GM12878 (cell line): ENCODE data around the gene PATL2. TPM values are rescaled to one million over a fixed set of nuclear protein-coding genes. Genes with fewer than 3 reads are reported as not detected.

Experiments used
- ATAC-seq: fragments of 200-7000 bp; cut with Tn5 transposase; 3 replicates; pipeline ENCODE4 v1.9.1; 2020; ENCODE audit warnings: mild to moderate bottlenecking, moderate library complexity
- BruUV-seq: library from RNA; stranded (reverse); fragments of 400-500 nt; replicated peaks from 2 replicates; lab custom pipeline; 2021; lab: Mats Ljungman, UMichigan
- CTCF ChIA-PET: fragments of 300-600 bp; sonication (Branson Sonifier 250); formaldehyde crosslinking; extraction: SDS; loops from one replicate; lab custom pipeline; 2021; ENCODE audit warnings: inconsistent platforms; lab: Yijun Ruan, JAX
- POLR2A ChIA-PET: fragments of 350-600 bp; formaldehyde crosslinking; extraction: SDS; loops from one replicate; lab custom pipeline; 2021; ENCODE audit warnings: inconsistent platforms; lab: Charles Lee
- RAD21 ChIA-PET: fragments of 300-600 bp; sonication (Branson Sonifier 250); formaldehyde crosslinking; loops from one replicate; lab custom pipeline; 2023; ENCODE audit warnings: antibody characterized with exemption; ENCODE audit not compliant: unreplicated experiment; lab: Charles Lee
- SMC1A ChIA-PET: fragments of 300-600 bp; sonication (Branson Sonifier 250); formaldehyde crosslinking; loops from one replicate; lab custom pipeline; 2023; ENCODE audit not compliant: unreplicated experiment, uncharacterized antibody; lab: Charles Lee
- DNase-seq: peaks from one replicate; pipeline ENCODE4 v3.0.0-alpha.2; 2011; ENCODE audit warnings: low read depth, low spot score
- FAIRE-seq: peaks from 3 replicates; lab custom pipeline; 2011; peaks lifted over from hg19 to GRCh38; lab: Jason Lieb, UNC
- H2AFZ ChIP-seq: 2 replicates; pipeline ENCODE4 v1.6.0; 2011; ENCODE audit warnings: low read depth, low read length, control low read depth; ENCODE audit not compliant: control insufficient read depth
- H3K27ac ChIP-seq: 2 replicates; pipeline ENCODE4 v1.5.1; 2011; ENCODE audit warnings: control low read depth; ENCODE audit not compliant: control insufficient read depth, insufficient read depth
- H3K27me3 ChIP-seq, 2 experiments: replicated peaks in 1 of 2; 2 replicates each; pipeline versions ENCODE4 v1.6.0 to v1.6.1; 2011; ENCODE audit warnings: low read length in 1 of 2; ENCODE audit not compliant: control insufficient read depth in 2 of 2, insufficient read depth in 2 of 2
- H3K36me3 ChIP-seq, 2 experiments: 2 replicates each; pipeline ENCODE4 v1.5.1; 2011; ENCODE audit warnings: low read length in 1 of 2; ENCODE audit not compliant: control insufficient read depth in 2 of 2, insufficient read depth in 2 of 2
- H3K4me1 ChIP-seq: 2 replicates; pipeline ENCODE4 v1.6.1; 2011; ENCODE audit warnings: mild to moderate bottlenecking, low read length, moderate library complexity, mixed read lengths; ENCODE audit not compliant: control insufficient read depth, insufficient read depth
- H3K4me2 ChIP-seq: 2 replicates; pipeline ENCODE4 v1.6.0; 2011; ENCODE audit warnings: control low read depth; ENCODE audit not compliant: control insufficient read depth, insufficient read depth
- H3K4me3 ChIP-seq: fragments of 200-600 bp; sonication (generic); 2 replicates; pipeline ENCODE4 v1.5.1; 2016
- H3K79me2 ChIP-seq: 2 replicates; pipeline ENCODE4 v1.6.0; 2011; ENCODE audit warnings: low read length; ENCODE audit not compliant: control insufficient read depth, insufficient read depth
- H3K9ac ChIP-seq: 2 replicates; pipeline ENCODE4 v1.8.0; 2011; ENCODE audit warnings: low read length, control low read depth, mixed read lengths; ENCODE audit not compliant: control insufficient read depth, insufficient read depth
- H3K9me3 ChIP-seq: replicated peaks from 3 replicates; pipeline ENCODE4 v1.5.1; 2011; ENCODE audit warnings: mild to moderate bottlenecking, low read length; ENCODE audit not compliant: control insufficient read depth, insufficient read depth
- H4K20me1 ChIP-seq: 2 replicates; pipeline ENCODE4 v1.6.0; 2011; ENCODE audit not compliant: control insufficient read depth, insufficient read depth
- ATF3 ChIP-seq: IDR thresholded peaks from 2 replicates; pipeline ENCODE4 v1.6.1; 2011; ENCODE audit warnings: low read depth, mild to moderate bottlenecking, low read length, moderate library complexity, borderline replicate concordance; ENCODE audit errors: extremely low read depth
- ATF7 ChIP-seq: fragments of 450-650 bp; IDR thresholded peaks from 2 replicates; pipeline ENCODE4 v1.6.1; 2016; ENCODE audit warnings: low read depth, mild to moderate bottlenecking
- HDAC6 ChIP-seq: fragments of 200-600 bp; sonication (generic); IDR thresholded peaks from one replicate; pipeline ENCODE4 v1.8.0; 2017; ENCODE audit warnings: antibody characterized with exemption; ENCODE audit not compliant: unreplicated experiment
- IKZF1 ChIP-seq: fragments of 450-650 bp; conservative IDR thresholded peaks from 2 replicates; pipeline ENCODE4 v1.6.1; 2017; ENCODE audit warnings: antibody characterized with exemption, mild to moderate bottlenecking
- POLR2AphosphoS5 ChIP-seq: IDR thresholded peaks from 2 replicates; pipeline ENCODE4 v1.6.1; 2011; ENCODE audit warnings: mild to moderate bottlenecking, low read length, inconsistent platforms
- RUNX3 ChIP-seq: IDR thresholded peaks from 2 replicates; pipeline ENCODE4 v1.6.1; 2012; ENCODE audit warnings: low read length, inconsistent platforms
- SREBF1 ChIP-seq: IDR thresholded peaks from 2 replicates; pipeline ENCODE4 v1.6.1; 2012; ENCODE audit warnings: mild to moderate bottlenecking, low read length
- SREBF2 ChIP-seq: IDR thresholded peaks from 2 replicates; pipeline ENCODE4 v1.6.1; 2012; ENCODE audit warnings: mild to moderate bottlenecking, low read length
- USF1 ChIP-seq: IDR thresholded peaks from 2 replicates; pipeline ENCODE4 v1.6.1; 2011; ENCODE audit warnings: borderline replicate concordance, low read depth, mild to moderate bottlenecking, moderate library complexity, mixed read lengths, low read length; ENCODE audit not compliant: insufficient read depth; ENCODE audit errors: extremely low read length
- ZBTB4 ChIP-seq: fragments of 450-650 bp; formaldehyde crosslinking; IDR thresholded peaks from 2 replicates; pipeline ENCODE4 v1.4.0; 2022; ENCODE audit warnings: mild to moderate bottlenecking, moderate library complexity
- WGBS: methylation state at CpG from one replicate; pipeline ENCODE4 v1.1.6; 2016; ENCODE audit warnings: low lambda C conversion rate; ENCODE audit not compliant: insufficient replicate concordance, insufficient coverage; ENCODE audit errors: missing lambda C conversion rate; 5-methylcytosine and 5-hydroxymethylcytosine counted together
- in situ Hi-C: fragments of 300-500 bp; cut with MboI; formaldehyde crosslinking; loops from 9 replicates; pipeline ENCODE4 v1.14.3; 2018; ENCODE audit warnings: mixed read lengths
- intact Hi-C: fragments of 100-400 bp; cut with micrococcal nuclease; formaldehyde crosslinking; loops from one replicate; pipeline ENCODE4 v1.14.2; 2022; ENCODE audit not compliant: unreplicated experiment
- polyA plus RNA-seq, 11 experiments: library from polyadenylated mRNA; depleted of rRNA in 4 of 11; unstranded in 6 of 11; stranded (reverse) in 5 of 11; fragments of >200 nt; fragmentation: Nextera tagmentation in 4 of 11; fragmentation: Illumina TruSeq in 1 of 11; extraction: Ambion mirVana in 4 of 11; extraction: Trizol in 1 of 11; gene quantifications; 1 replicate in 1 of 11; 2 replicates in 10 of 11; pipeline versions ENCODE4 v1.2.1 to v1.2.3, GENCODE V29; 2011 to 2016; ENCODE audit warnings: inconsistent platforms in 2 of 11, missing spikeins in 2 of 11, low read depth in 1 of 11
- total RNA-seq, 4 experiments: library from RNA; depleted of rRNA in 3 of 4; stranded (reverse); fragments of >200 nt in 3 of 4; fragmentation: Illumina TruSeq in 1 of 4; extraction: Trizol in 1 of 4; gene quantifications; 2 replicates each; pipeline versions ENCODE4 v1.2.1 to v1.2.3, GENCODE V29; 2013 to 2021

Gene PATL2
- total and polyA plus RNA-seq, 10 of the 15 experiments (the other 5 are each of a cell fraction or from before 2014, with no cell fraction given), result 4.2 to 16.2 (median 12.1) TPM

DNA sequence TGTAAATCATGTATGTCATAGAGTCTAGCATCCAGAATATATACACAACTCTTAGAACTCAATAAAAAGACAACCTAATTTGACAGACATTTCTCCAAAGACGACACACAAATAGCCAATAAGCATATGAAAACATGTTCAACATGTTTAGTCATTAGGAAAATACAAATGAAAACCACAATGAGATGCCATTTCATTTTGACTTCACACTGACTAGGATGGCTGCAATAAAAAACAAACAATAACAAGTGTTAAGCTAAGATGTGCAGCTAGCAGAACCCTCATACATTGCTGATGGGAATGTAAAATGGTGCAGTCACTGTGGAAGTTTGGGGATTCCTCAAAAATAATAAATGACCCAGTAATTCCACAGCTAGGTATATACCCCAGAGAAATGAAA lies 64.1 kb downstream of the PATL2 start:
- H3K27me3 ChIP-seq, result no peaks in the 10 kb centered on the region; a peak in 1 of 4 replicates
- no peak overlapping the region for H3K4me3 ChIP-seq
- intact Hi-C loops, result no loop called here
- ChIA-PET SMC1A (interaction anchor here (1.2 to 3.2 kb wide), 3 partner anchors 10 to 89 kb away, joined by 3 to 10 read pairs (median 4); partner anchors contain the start of gene TRIM69), RAD21 (interaction anchor here (0.9 kb wide), 1 partner anchor 91 kb away, joined by 3 read pairs; no protein-coding TSS in a partner anchor), POLR2A (interaction anchor here (1.3 kb wide), 1 partner anchor 16 kb away, joined by 4 read pairs; the partner anchor contains the start of gene SPG11), CTCF (interaction anchor here (1.3 to 2.6 kb wide), 2 partner anchors 63 to 90 kb away, joined by 3 to 8 read pairs; no protein-coding TSS in a partner anchor)
- WGBS, result 56% methylated on average over 1 of the region's 1 CpG
- no peaks in the 10 kb centered on the region for H3K4me1 ChIP-seq
- no peak for FAIRE-seq
- no peak overlapping the region for H3K27ac ChIP-seq
- no peak for DNase-seq
- TF ChIP-seq RUNX3 (peak; percentile 20; the same call in 1 of the 2 replicates), USF1 (no peak)
- H2AFZ ChIP-seq, result no peak overlapping the region
- no peak overlapping the region for H3K9ac ChIP-seq
- peaks cover 3% of the 10 kb centered on the region for H3K79me2 ChIP-seq
- no peak for ATAC-seq
- BruUV-seq, result no TSS peak
- H3K36me3 ChIP-seq, result peaks cover 2 to 34% of the 10 kb centered on the region in 2 experiments; a peak in 3 of 4 replicates
- peaks cover 7% of the 10 kb centered on the region for H3K9me3 ChIP-seq
- in situ Hi-C loops, result no loop called here
- H3K4me2 ChIP-seq, result no peak overlapping the region
- no peaks in the 10 kb centered on the region for H4K20me1 ChIP-seq

DNA sequence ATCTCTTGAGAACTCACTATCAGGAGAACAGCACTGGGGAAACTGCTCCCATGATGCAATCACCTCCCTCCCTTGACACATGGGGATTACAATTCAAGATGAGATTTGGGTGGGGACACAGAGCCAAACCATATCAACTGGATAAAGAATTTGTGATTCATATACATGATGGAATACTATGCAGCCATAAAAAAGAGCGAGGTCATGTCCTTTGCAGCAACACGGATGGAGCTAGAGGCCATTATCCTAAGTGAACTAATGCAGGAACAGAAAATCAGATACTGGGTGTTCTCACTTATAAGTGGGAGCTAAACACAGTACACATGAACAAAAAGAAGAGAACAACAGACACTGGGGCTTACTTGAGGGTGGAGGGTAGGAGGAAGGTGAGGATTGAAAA lies 64.7 kb downstream of the PATL2 start:
- RAD21 ChIA-PET, result interaction anchor here (0.9 kb wide), 1 partner anchor 91 kb away, joined by 3 read pairs; no protein-coding TSS in a partner anchor
- H4K20me1 ChIP-seq, result no peaks in the 10 kb centered on the region
- in situ Hi-C loops (no loop called here), intact Hi-C loops (no loop called here)
- peaks cover 1 to 36% of the 10 kb centered on the region in 2 experiments; a peak in 3 of 4 replicates for H3K36me3 ChIP-seq
- no peak overlapping the region for H3K4me2 ChIP-seq
- TF ChIP-seq ATF3 (no peak), POLR2AphosphoS5 (no peak), ZBTB4 (no peak), ATF7 (no peak), SREBF1 (no peak), SREBF2 (no peak), HDAC6 (no peak), IKZF1 (no peak)
- no peak overlapping the region for H3K9ac ChIP-seq
- H3K9me3 ChIP-seq, result peaks cover 7% of the 10 kb centered on the region
- FAIRE-seq (no peak), ATAC-seq (no peak), DNase-seq (no peak)
- no peak overlapping the region for H3K4me3 ChIP-seq
- POLR2A ChIA-PET, result no interaction called here
- BruUV-seq, result no TSS peak
- H3K27me3 ChIP-seq, result no peaks in the 10 kb centered on the region; a peak in 1 of 4 replicates
- CTCF ChIA-PET, result interaction anchor here (1.3 to 2.6 kb wide), 2 partner anchors 64 to 91 kb away, joined by 3 to 8 read pairs; no protein-coding TSS in a partner anchor
- WGBS, result 98% methylated on average over 2 of the region's 2 CpGs
- no peak overlapping the region for H2AFZ ChIP-seq
- no peaks in the 10 kb centered on the region for H3K4me1 ChIP-seq
- SMC1A ChIA-PET, result interaction anchor here (1.2 to 3.2 kb wide), 4 partner anchors 9 to 89 kb away, joined by 3 to 10 read pairs (median 4); partner anchors contain the start of gene TRIM69
- peaks cover 3% of the 10 kb centered on the region for H3K79me2 ChIP-seq
- no peak overlapping the region for H3K27ac ChIP-seq
